CD4-positive, alpha-beta T cell (primary cell): ENCODE results near the gene KCNT2. TPM values are rescaled to one million over a fixed set of nuclear protein-coding genes. Genes with fewer than 3 reads are reported as not detected.

Source experiments
- ATAC-seq: fragments of 200-7000 bp; cut with Tn5 transposase; one replicate; pipeline ENCODE4 v1.10.0; 2022; ENCODE audit warnings: mild to moderate bottlenecking; ENCODE audit not compliant: poor library complexity
- CTCF ChIA-PET: fragments of 350-600 bp; sonication (Branson Sonifier 250); formaldehyde crosslinking; loops from one replicate; lab custom pipeline; 2021; ENCODE audit warnings: antibody characterized with exemption, inconsistent platforms; lab: Charles Lee
- POLR2A ChIA-PET: fragments of 350-600 bp; sonication (Branson Sonifier 250); formaldehyde crosslinking; loops from one replicate; lab custom pipeline; 2021; ENCODE audit warnings: antibody characterized with exemption, inconsistent platforms; lab: Charles Lee
- DNase-seq, 14 experiments: peaks; one replicate each; pipeline ENCODE4 v3.0.0-alpha.2; 2013 to 2020; ENCODE audit warnings: mixed read lengths in 2 of 14
- H3K27ac ChIP-seq, 2 donors: one replicate each; pipeline versions ENCODE4 v1.5.1 to v1.7.0; 2013; ENCODE audit warnings: low read length in 2 of 2, low read depth in 1 of 2, mild to moderate bottlenecking in 1 of 2
- H3K27me3 ChIP-seq, 2 experiments: 1 replicate in 1 of 2; 2 replicates in 1 of 2; pipeline versions ENCODE4 v1.6.1 to v1.7.0; 2013; ENCODE audit warnings: low read length in 2 of 2, control low read depth in 1 of 2, mild to moderate bottlenecking in 1 of 2, moderate library complexity in 1 of 2; ENCODE audit not compliant: insufficient read depth in 2 of 2, control insufficient read depth in 1 of 2
- H3K36me3 ChIP-seq: one replicate; pipeline ENCODE4 v1.6.1; 2013; ENCODE audit warnings: low read length, control low read depth; ENCODE audit not compliant: insufficient read depth
- H3K4me1 ChIP-seq: one replicate; pipeline ENCODE4 v1.6.1; 2013; ENCODE audit warnings: low read length, control low read depth; ENCODE audit not compliant: insufficient read depth
- H3K4me3 ChIP-seq: one replicate; pipeline ENCODE4 v1.5.1; 2013; ENCODE audit warnings: mild to moderate bottlenecking, low read length, moderate library complexity
- H3K9me3 ChIP-seq, 2 experiments: 1 replicate in 1 of 2; 2 replicates in 1 of 2; pipeline versions ENCODE4 v1.6.1 to v1.7.0; 2013; ENCODE audit warnings: low read length in 2 of 2, mild to moderate bottlenecking in 2 of 2, control low read depth in 1 of 2, moderate library complexity in 1 of 2; ENCODE audit not compliant: control insufficient read depth in 1 of 2, insufficient read depth in 1 of 2
- H3K27ac Mint-ChIP-seq: one replicate; pipeline ENCODE4 v1.8.0; 2020; ENCODE audit warnings: mixed read lengths
- H3K27me3 Mint-ChIP-seq: one replicate; pipeline ENCODE4 v1.8.0; 2021; ENCODE audit warnings: mixed read lengths
- H3K36me3 Mint-ChIP-seq: one replicate; pipeline ENCODE4 v1.8.0; 2021; ENCODE audit warnings: low read depth, mixed read lengths
- H3K4me1 Mint-ChIP-seq: one replicate; pipeline ENCODE4 v1.8.0; 2021; ENCODE audit warnings: low read depth, mixed read lengths
- H3K4me3 Mint-ChIP-seq: one replicate; pipeline ENCODE4 v1.8.0; 2020; ENCODE audit warnings: mild to moderate bottlenecking, mixed read lengths
- H3K9me3 Mint-ChIP-seq: one replicate; pipeline ENCODE4 v1.8.0; 2020; ENCODE audit warnings: mixed read lengths
- intact Hi-C, 2 experiments: fragments of 100-400 bp; cut with DNase I in 1 of 2; cut with micrococcal nuclease in 1 of 2; formaldehyde crosslinking; loops; one replicate each; pipeline versions ENCODE4 v1.15.1 to v1.9.0; 2023 to 2025; cut with DNase I, micrococcal nuclease
- total RNA-seq, 174 experiments: library from RNA in 2 of 174; stranded (reverse) in 2 of 174; gene quantifications; one replicate each; pipeline ENCODE4 v1.2.3 and lab custom pipeline; 2021 to 2026
- TF ChIP-seq, protein P1 (sequence below): fragments of 200-600 bp; IDR thresholded peaks from one replicate; pipeline ENCODE4 v1.8.0; 2022; ENCODE audit warnings: antibody characterized with exemption, mild to moderate bottlenecking

Gene KCNT2
- total RNA-seq, 2 experiments from 2014 or later = not detected

DNA sequence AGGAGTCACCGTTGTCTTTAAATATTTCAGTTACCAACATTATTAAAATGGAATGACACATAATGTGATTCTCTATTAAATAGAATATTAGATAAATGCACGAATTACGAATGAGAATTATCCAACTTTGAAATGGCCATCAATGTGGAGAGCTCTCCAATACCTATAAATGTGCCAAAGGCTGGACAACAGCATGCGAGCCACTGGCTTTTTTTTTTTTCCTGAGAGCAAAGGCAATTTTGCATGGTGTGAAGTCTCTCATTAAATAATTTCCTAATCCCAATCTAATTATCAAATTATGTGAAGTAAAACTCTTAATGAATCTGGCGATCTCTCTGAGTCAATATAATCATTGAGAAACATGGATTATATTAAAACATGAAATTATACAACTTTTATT, 113.5 kb downstream of the KCNT2 start:
- H3K36me3 ChIP-seq = no peaks in the 10 kb centered on the region
- no peaks in the 10 kb centered on the region for H3K9me3 ChIP-seq
- H3K4me3 Mint-ChIP-seq = no peak overlapping the region
- H3K27me3 ChIP-seq = no peaks in the 10 kb centered on the region
- peaks cover 2% of the 10 kb centered on the region for H3K9me3 Mint-ChIP-seq
- ATAC-seq (no peak), DNase-seq (no peak)
- TF ChIP-seq, protein P1, sequence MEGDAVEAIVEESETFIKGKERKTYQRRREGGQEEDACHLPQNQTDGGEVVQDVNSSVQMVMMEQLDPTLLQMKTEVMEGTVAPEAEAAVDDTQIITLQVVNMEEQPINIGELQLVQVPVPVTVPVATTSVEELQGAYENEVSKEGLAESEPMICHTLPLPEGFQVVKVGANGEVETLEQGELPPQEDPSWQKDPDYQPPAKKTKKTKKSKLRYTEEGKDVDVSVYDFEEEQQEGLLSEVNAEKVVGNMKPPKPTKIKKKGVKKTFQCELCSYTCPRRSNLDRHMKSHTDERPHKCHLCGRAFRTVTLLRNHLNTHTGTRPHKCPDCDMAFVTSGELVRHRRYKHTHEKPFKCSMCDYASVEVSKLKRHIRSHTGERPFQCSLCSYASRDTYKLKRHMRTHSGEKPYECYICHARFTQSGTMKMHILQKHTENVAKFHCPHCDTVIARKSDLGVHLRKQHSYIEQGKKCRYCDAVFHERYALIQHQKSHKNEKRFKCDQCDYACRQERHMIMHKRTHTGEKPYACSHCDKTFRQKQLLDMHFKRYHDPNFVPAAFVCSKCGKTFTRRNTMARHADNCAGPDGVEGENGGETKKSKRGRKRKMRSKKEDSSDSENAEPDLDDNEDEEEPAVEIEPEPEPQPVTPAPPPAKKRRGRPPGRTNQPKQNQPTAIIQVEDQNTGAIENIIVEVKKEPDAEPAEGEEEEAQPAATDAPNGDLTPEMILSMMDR = no peak
- no peaks in the 10 kb centered on the region for H3K36me3 Mint-ChIP-seq
- intact Hi-C loops = no loop called here
- ChIA-PET POLR2A (no interaction called here), CTCF (no interaction called here)
- H3K27ac ChIP-seq = no peak overlapping the region
- H3K4me1 ChIP-seq = no peaks in the 10 kb centered on the region
- no peak overlapping the region for H3K4me3 ChIP-seq
- no peaks in the 10 kb centered on the region for H3K27me3 Mint-ChIP-seq
- H3K27ac Mint-ChIP-seq = no peak overlapping the region
- H3K4me1 Mint-ChIP-seq = no peaks in the 10 kb centered on the region

DNA sequence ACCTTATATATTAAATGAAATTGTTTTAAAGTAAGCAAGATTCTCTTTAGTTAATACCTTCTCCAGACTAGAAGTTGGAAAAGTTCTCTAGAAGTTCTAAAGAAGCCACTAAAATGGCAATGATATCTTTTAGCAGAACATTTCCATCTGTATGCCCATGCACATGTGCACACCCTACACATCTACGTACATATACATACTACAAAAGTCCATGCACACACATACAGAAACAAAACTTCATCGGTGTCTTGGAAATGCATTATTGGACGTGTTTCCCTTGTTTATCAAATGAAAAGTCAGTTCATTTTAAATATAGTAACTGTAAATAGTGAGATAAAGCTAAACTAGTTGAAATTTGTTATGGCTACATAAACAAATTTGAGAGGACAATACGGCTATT, 114.4 kb downstream of the KCNT2 start:
- ChIA-PET POLR2A (no interaction called here), CTCF (no interaction called here)
- TF ChIP-seq, protein P1 = no peak
- ATAC-seq (no peak), DNase-seq (no peak)
- Histone ChIP-seq H3K9me3 (no peaks in the 10 kb centered on the region), H3K27ac (no peak overlapping the region), H3K4me1 (no peaks in the 10 kb centered on the region), H3K36me3 (no peaks in the 10 kb centered on the region), H3K27me3 (no peaks in the 10 kb centered on the region), H3K4me3 (no peak overlapping the region)
- Mint-ChIP-seq H3K27me3 (no peaks in the 10 kb centered on the region), H3K36me3 (no peaks in the 10 kb centered on the region), H3K4me1 (no peaks in the 10 kb centered on the region), H3K27ac (no peak overlapping the region), H3K9me3 (peaks cover 2% of the 10 kb centered on the region), H3K4me3 (no peak overlapping the region)
- intact Hi-C loops = no loop called here

DNA sequence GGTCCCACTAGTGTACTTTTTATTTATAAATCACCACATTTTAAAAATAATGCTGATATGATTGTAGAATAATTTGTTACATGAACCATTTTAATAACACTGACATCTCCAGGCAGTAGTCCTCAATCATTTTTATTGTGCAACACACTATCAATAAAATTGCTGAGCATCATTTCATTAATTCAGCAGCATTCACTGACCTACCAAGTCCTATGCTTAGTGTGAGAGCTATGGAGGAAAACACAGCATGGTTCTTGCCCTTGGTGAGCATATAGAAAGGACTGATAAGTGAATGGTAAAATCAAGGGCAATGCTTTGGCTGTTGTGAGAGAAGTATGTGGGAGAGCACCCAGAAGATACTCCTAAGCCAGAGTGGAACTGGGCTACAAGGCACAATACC, 119.7 kb downstream of the KCNT2 start:
- intact Hi-C loops = no loop called here
- Mint-ChIP-seq H3K27ac (no peak overlapping the region), H3K36me3 (no peaks in the 10 kb centered on the region), H3K4me3 (no peak overlapping the region), H3K9me3 (no peaks in the 10 kb centered on the region), H3K4me1 (no peaks in the 10 kb centered on the region), H3K27me3 (no peaks in the 10 kb centered on the region)
- TF ChIP-seq, protein P1 = no peak
- Histone ChIP-seq H3K9me3 (no peaks in the 10 kb centered on the region), H3K27me3 (no peaks in the 10 kb centered on the region), H3K4me3 (no peak overlapping the region), H3K4me1 (no peaks in the 10 kb centered on the region), H3K27ac (no peak overlapping the region), H3K36me3 (no peaks in the 10 kb centered on the region)
- DNase-seq (no peak), ATAC-seq (no peak)
- POLR2A ChIA-PET = no interaction called here
- CTCF ChIA-PET = no interaction called here
